ENCODE results near the gene SUN2.

SUN2 gene

GRCh38 chr22:38751422-38752346 lies 4.1 kb downstream of the SUN2 start:
- DNase-seq (ENCODE audit: low read depth): no peak

DNA sequence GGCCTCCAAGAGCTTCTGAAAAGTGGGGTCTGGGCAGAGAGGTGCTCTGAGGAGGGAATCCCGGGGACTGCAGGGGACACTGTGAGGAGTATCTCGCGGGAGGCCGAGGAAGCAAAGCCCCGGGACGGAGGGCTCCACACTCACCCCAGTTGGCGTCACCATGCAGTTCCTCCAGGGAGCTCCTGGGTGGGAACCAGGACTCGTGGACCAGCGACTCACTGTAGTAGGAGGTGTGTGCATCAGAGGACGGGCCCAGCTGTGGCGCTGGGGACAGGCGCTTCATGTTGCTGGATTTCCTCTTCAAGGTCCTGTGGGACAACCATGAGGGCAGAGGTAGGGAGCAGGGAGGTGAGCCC lies 4.8 kb downstream of the SUN2 start:
- no peak for DNase-seq (ENCODE audit: low read depth)

- DNase-seq (ENCODE audit: low read depth): no peak
Observed at GRCh38 chr22:38750638-38751037, 5.2 kb downstream of the SUN2 start.

- DNase-seq (ENCODE audit: low read depth): no peak
Observed at GRCh38 chr22:38750104-38750503, 5.7 kb downstream of the SUN2 start.

DNA sequence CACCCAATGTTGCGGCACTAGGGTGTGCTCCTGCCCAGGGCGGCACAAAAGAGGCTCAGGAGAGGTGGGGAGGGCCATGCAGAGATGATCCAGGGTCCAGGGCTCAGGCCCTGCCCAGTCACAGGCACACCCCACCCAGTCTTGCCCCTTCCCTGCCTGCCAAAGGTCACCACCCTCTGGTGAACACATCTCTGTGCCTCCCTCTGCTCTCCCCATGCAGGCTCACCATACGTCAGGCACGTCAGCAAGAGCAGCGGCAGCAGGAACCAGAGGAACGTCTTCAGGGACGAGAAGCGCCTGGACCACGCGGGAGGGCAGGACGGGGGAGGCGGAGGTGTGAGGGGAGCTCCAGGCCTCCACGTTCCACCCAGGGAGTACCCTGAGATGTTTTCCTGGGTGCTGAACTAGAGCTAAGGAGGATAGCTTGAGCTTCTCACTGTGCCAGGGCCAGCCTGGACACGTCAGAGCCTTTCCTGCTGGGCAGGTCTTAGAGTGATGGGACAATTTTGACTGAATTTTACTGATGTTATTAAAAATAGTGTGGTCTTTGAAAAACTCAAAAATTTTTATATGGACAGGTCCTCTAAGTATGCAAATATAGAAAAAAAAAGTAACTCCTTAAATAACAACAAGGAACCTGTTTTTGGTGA lies 7.2 kb downstream of the SUN2 start:
- DNase-seq (ENCODE audit: low read depth): no peak

DNA sequence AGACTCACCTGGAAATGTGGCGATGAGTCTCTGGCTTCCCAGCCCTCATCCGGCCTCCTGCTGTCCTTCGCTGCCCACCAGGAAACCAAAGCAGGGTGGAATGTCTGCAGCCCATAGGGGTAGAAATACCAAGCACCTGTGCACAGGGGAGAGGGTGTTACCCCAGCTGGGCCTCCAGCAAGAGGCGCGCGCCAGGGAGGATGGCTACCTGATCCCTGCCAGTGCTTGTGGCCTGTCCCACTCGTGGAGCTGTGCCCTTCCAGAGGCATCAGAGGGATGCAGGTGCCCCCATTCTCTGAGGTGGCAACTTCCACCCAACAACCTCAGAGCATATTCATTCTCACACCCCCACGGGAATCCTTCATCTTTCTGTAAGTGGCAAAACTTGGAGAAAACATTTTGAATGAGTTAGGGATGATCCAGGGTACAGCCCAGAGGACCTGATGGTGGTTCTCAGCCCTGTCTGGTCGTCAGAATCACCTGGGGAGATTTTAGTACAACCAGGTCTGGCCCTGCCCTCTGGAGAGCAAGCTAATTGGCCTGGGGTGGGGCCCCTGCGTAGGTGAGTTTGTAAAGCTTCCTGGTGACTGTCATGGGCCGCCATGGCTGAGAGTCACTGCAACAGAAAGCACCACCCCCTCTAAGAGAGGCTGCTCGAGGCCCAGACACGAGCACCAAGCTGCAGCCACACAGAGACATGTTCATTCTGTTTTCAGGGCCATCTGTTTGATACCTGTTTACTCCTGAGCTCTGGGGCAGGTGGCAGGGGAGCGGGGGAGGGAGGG lies 9.9 kb downstream of the SUN2 start:
- DNase-seq (ENCODE audit: low read depth): no peak

DNA sequence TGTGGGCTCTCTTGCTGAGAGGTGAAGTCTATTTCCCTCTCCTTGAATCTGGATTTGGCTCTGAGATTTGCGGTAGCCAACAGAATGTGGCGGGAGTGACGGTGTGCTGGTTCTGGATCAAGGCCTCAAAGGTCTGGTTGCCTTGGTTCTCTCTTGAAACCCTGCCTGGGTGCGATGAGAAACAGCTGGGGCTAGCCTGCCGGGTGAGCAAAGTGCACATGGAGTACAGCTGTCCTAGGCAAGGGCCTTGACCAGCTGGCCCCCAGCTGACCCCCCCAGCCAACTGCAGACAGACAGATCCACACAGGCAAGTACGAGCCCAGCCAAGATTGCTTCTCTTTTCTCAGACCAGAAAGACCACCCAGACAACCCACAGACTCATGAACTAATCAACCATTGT lies 10.8 kb downstream of the SUN2 start:
- DNase-seq (ENCODE audit: low read depth): no peak

DNA sequence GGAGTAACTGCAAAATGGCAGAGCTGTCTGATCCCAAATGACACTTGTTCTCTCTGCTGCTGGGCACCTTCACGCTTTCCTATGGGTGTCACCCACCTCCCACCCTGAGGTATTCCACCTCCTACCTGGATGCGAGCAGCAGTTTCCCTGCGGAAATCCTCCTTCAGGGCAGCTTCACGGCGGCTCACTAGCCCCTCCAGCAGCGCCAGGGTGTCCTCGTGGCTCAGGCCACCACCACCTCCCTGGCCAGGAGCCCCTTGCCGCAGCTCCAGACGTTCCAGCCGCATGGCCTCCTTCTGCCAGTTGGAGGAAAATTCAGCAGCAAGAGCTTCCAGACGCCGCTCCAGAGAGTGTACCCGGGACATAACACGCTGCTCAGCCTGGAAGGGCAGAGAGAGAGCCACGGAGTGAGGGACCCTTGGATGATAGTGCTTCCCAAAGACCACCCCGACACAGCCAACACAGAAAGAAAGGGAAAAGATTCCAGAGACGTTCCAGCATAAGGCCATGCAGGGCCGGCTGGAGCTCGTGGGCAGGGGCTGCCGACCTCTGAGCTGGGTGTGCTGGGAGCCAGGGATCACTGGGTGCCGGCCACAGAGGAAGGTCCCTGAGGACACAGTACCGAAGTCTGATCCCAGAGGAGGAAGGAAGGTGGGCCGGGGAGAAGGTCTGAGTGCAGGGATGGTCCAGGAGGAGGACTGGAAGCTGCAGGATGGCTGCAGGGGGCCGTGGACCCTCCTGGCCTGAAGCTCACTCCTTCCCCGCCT lies 13.4 kb downstream of the SUN2 start:
- DNase-seq (ENCODE audit: low read depth): no peak

DNA sequence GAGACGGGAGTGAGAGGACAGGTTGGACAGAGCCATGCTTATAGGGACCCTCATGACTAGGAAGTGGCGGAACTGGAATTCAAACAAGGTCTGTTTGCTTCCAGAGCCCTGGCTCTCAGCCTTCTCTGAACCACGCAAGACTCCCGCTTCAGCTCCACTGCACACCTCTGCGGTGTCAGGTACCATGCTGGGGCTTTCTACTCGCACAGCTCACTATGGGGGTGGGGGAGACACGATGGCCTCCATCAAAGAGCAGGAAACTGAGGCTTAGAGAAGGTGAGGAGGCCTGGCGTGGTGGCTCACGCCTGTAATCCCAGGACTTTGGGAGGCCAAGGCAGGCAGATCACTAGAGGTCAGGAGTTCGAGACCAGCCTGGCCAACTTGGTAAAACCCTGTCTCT lies 14.2 kb downstream of the SUN2 start:
- DNase-seq (ENCODE audit: low read depth): no peak

DNA sequence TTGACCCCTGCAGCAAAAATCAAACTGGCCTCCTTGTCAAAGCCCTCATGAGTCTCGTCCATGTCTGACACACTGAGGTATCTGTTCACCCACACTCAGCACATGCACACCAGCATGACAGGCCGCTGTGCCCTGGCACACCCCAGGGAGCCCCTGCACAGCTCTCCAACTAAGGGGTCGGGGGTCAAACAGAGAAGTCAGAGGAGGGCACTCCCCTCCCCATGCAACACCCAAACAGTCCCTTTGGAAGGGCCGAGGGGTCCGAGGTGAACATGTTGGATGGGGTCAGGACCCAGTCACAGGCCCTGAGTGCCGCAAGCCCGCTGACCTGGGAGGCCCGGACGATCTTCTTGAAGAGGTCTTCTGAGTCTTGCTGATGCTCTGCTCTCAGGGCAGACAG lies 14.6 kb downstream of the SUN2 start:
- no peak for DNase-seq (ENCODE audit: low read depth)

GRCh38 chr22:38740754-38741153 lies 15.0 kb downstream of the SUN2 start:
- DNase-seq (ENCODE audit: low read depth): no peak

DNA sequence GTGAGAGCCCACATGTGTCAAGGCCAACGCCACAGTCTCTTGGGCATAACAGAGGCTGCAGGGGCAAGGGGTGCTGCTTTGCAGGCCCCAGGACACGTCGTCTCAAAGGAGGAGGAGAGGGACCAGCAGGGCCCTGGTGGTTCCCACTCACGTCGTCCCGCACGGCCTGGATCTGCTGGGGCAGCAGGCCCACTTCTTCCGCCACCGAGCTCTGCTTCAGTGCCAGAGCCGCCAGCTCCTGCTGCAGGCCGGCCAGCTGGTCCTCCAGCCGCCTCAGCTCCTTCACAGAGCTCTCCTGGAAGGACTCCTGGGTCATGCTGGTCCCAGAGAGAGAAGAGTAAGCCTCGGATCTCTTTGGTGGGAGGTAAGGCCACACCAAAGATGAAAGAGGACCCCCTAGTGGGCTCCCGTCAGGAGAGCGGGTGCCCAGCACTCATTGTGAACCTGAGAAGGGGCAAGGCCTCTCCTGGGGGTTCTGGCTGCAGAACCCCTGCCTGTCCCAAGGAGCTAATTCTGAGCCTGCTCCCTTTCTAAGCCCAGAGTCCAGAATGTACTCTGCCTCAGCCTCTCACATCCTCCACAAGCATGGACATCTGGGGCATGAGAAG lies 15.6 kb downstream of the SUN2 start:
- no peak for DNase-seq (ENCODE audit: low read depth)

DNA sequence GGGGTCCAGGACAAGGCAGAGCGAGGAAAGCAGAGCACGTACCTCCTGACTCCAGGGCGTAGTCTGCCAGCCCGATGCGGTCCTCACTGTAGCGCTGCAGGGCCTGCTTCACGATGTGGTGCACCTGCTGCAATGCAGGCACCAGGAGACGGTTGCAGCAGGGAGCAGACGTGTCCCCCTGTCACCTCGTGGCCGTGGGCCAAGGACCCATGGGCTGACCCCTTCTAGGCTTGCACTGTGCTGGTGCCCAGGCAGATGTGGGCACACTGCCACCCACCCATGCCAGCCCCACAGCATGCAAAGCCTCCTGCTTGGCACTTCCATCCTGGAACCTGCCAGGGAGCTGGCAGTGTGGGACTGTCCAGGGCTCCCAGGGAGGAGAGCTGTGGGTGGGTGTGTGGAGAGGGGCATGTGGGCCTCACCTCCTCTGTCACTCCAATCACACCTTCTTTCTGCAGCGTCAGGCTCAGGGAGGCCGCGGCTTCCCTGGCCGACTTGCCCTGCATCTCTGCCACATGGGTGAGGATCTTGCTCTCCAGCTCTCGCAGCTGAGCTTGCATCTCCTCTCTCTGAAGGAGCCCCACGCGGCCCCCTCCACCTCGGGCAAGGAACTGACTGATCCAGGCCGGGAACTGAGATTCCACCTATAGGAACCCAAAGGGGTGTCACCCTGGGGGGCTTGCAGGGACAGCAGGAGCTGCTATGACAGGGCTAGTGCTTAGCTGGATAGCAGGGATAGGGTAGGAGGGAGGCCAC lies 16.3 kb downstream of the SUN2 start:
- no peak for DNase-seq (ENCODE audit: low read depth)

DNA sequence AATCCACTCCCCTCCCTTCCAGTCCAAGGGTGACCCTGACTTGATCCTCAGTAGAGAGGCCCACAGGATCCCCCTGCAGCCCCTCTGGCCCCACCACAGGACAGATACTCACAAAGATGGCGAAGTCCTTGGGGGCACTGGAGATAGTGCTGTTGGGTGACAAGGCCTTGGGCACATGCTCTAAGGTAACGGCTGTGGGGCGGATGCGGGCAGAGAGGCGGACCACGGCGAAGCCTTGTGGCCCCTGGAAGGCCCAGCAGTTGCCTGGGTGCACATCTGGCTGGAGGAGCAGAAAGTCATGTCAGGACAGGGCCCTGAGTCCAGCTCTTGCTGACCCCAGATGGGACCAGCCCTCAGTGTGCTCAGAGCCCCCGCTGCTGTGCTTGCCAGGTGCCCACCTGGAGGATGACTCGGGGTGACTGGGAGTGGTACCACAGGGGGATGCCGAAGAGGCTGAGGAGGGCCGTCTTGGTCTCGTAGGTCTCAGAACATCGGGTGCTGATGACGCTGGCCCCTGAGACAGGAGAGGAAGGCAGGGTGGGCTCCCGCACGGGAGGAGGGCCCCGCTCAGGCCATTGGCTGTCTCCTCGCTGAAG lies 17.2 kb downstream of the SUN2 start:
- no peak for DNase-seq (ENCODE audit: low read depth)

DNA sequence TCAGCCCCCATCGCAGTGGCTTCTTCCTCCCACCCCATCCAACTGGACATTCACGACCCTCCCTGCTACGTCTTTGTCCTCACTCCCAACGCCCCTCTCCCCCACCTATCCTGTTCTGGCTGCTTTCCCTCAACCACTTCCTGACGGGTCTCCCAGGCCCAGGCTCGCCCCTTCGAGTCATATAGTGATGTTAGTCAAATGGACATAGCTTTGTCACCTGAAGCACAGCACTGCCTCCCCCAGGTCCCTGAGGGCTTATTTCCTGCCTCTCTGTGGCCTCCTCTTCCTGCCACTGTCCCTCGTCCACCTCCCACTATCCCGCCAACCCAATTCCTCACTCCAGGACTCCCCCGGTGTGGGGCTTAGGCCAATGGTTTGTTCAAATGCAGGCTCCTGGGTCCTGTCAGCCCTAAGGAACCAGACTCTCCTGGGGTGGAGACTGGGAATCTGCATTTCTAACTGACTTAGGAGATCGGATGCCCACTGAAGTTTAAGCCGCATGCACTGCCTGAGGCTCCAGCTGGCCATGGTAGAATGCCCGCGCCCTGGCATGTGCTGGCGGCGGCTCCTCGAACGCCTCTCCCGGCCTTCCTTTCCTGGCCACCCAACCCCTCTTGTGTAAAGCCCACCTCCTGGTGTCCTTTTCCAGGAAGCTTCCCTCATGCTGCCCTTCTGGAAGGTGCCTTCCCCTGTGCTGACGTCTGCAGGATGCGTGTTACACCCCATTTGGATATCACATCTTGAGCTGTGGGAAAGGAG lies 18.3 kb downstream of the SUN2 start:
- DNase-seq (ENCODE audit: low read depth): no peak

GRCh38 chr22:38736257-38736570 lies 19.6 kb downstream of the SUN2 start:
- DNase-seq (ENCODE audit: low read depth): no peak

DNA sequence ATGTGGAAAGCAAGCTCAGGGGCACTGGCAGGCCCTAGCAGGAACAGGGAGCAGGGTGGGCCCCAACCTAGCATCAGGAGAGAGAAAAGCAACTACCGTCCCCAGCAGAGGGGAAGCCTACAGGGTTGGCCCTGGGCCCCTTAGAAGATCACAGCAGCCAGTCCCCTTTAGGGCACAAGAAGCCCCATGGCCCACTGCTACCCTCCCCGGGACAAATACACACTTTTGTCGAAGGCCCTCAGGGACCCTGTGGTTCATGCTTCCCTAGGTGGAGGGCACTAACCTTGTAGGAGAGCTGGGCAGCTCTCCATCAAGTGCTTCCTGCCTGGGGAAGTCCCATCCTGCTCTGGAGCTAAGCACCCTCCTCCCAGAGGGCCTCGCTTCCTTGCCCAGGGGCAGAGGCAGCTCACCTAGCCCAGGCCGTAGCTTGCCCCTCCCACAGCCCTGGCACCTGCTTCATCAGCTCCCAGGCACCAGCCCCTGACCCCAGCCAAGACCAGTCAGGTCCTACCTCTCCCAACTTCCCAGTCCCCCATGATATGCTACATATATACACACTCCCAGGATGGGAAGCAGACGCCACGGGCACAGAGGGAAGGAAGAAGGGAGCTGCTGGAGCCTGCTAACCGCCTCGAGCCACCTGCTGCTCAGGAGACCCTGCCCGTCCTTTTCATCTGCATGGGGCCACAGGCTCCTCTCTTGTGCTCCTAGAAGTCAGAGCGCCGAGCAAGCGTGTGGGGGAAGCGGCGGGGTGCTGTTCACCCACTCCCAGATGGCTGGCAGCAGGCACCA lies 20.1 kb downstream of the SUN2 start:
- DNase-seq (ENCODE audit: low read depth): no peak

GRCh38 chr22:38735126-38735464 lies 20.7 kb downstream of the SUN2 start:
- DNase-seq (ENCODE audit: low read depth): no peak

- DNase-seq (ENCODE audit: low read depth): no peak
Observed at GRCh38 chr22:38734421-38735100, 21.2 kb downstream of the SUN2 start.
